LNCAP (cell line): Measurements from ENCODE around the gene ZNF474.

ENCODE experiments used
- CTCF ChIP-seq: fragments of 450-650 bp; IDR thresholded peaks from 2 replicates; pipeline ENCODE4 v1.5.1; 2017; ENCODE audit warnings: mild to moderate bottlenecking

ZNF474 gene

GRCh38 chr5:122183788-122184170 is 54.4 kb downstream of the ZNF474 start:
- TF ChIP-seq CTCF, result no peak

- TF ChIP-seq CTCF, result no peak
These were observed 55.4 kb downstream of the ZNF474 start for GRCh38 chr5:122184676-122185255.

- TF ChIP-seq CTCF, result no peak
These were observed 58.1 kb downstream of the ZNF474 start for GRCh38 chr5:122187426-122187825.

GRCh38 chr5:122190156-122190555 is 60.8 kb downstream of the ZNF474 start:
- no peak for TF ChIP-seq CTCF

- peak; percentile 72 for TF ChIP-seq CTCF
These were observed 63.5 kb downstream of the ZNF474 start for GRCh38 chr5:122192497-122193496.

GRCh38 chr5:122195802-122196394 is 66.6 kb downstream of the ZNF474 start:
- peak; percentile 73 for TF ChIP-seq CTCF

GRCh38 chr5:122199146-122199545 is 69.8 kb downstream of the ZNF474 start:
- no peak for TF ChIP-seq CTCF
